DND-41 (cell line): ENCODE data around the gene OR51L1.

Experiments
- ATAC-seq: fragments of 200-7000 bp; cut with Tn5 transposase; 3 replicates; pipeline ENCODE4 v1.9.1; 2021; ENCODE audit warnings: low read depth; ENCODE audit not compliant: insufficient read depth
- DNase-seq: peaks from one replicate; pipeline ENCODE4 v3.0.0-alpha.2; 2020
- H2AFZ ChIP-seq: 2 replicates; pipeline ENCODE4 v1.6.0; 2012; ENCODE audit warnings: low read depth, low read length
- H3K27ac ChIP-seq: 2 replicates; pipeline ENCODE4 v1.5.1; 2012; ENCODE audit warnings: low read length, inconsistent platforms
- H3K27me3 ChIP-seq: fragments of 200-600 bp; sonication (generic); 2 replicates; pipeline ENCODE4 v1.6.0; 2012; ENCODE audit warnings: low read length, mild to moderate bottlenecking, inconsistent platforms; ENCODE audit not compliant: insufficient read depth, poor library complexity
- H3K36me3 ChIP-seq: 2 replicates; pipeline ENCODE4 v1.5.1; 2012; ENCODE audit warnings: low read length, inconsistent platforms; ENCODE audit not compliant: insufficient read depth
- H3K4me1 ChIP-seq: 2 replicates; pipeline ENCODE4 v1.5.1; 2012; ENCODE audit warnings: mild to moderate bottlenecking, low read length; ENCODE audit not compliant: insufficient read depth
- H3K4me2 ChIP-seq: 2 replicates; pipeline ENCODE4 v1.6.0; 2012; ENCODE audit warnings: mild to moderate bottlenecking, moderate library complexity, low read length, inconsistent platforms; ENCODE audit not compliant: insufficient read depth
- H3K4me3 ChIP-seq, 2 experiments: fragments of 200-600 bp in 1 of 2; shearing (Covaris generic) in 1 of 2; 2 replicates each; pipeline ENCODE4 v1.5.1; 2012 to 2016; ENCODE audit warnings: inconsistent platforms in 2 of 2, low read length in 2 of 2, mild to moderate bottlenecking in 2 of 2, low read depth in 1 of 2, moderate library complexity in 1 of 2
- H3K79me2 ChIP-seq: 2 replicates; pipeline ENCODE4 v1.6.0; 2012; ENCODE audit warnings: low read length, inconsistent platforms; ENCODE audit not compliant: insufficient read depth
- H3K9ac ChIP-seq: 2 replicates; pipeline ENCODE4 v1.6.0; 2012; ENCODE audit warnings: low read depth, mild to moderate bottlenecking, inconsistent platforms, low read length, moderate library complexity
- H3K9me3 ChIP-seq: 2 replicates; pipeline ENCODE4 v1.5.1; 2012; ENCODE audit warnings: low read length, moderate library complexity, mild to moderate bottlenecking, inconsistent platforms; ENCODE audit not compliant: insufficient read depth, severe bottlenecking
- H4K20me1 ChIP-seq: 2 replicates; pipeline ENCODE4 v1.6.0; 2012; ENCODE audit warnings: low read length; ENCODE audit not compliant: insufficient read depth
- EZH2 ChIP-seq: IDR thresholded peaks from 3 replicates; pipeline ENCODE4 v1.6.1; 2012; ENCODE audit warnings: borderline replicate concordance, low read depth, mild to moderate bottlenecking, moderate library complexity, low read length, inconsistent platforms; ENCODE audit not compliant: severe bottlenecking
- TF ChIP-seq, protein P1 (sequence below): IDR thresholded peaks from 2 replicates; pipeline ENCODE4 v1.5.1; 2012; ENCODE audit warnings: borderline replicate concordance, low read length, moderate library complexity, mild to moderate bottlenecking; ENCODE audit not compliant: poor library complexity, severe bottlenecking; ENCODE audit errors: extremely low read depth

The OR51L1 gene

DNA sequence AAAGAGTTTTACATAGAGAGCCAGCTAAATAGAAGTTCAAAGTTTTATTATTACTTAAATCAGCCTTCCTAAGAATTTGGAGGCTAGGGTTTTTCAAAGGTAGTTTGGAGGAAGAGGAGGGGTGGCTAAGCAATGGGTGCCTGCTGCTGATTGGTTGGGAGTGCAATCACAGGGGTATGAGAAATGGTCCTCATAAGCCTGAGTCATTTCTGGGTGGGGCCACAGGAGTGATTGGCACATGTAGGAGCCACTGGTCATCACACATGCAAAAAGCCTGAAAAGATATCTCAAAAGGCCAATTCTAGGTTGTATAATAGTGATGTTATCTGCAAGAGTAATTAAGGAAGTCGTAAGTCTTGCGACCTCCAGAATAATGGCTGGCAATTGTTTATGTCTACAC is 12.9 kb downstream of the OR51L1 start:
- ATAC-seq (no peak), DNase-seq (no peak)
- H2AFZ ChIP-seq = no peak overlapping the region
- H3K9ac ChIP-seq = no peak overlapping the region
- no peaks in the 10 kb centered on the region for H4K20me1 ChIP-seq
- H3K36me3 ChIP-seq = no peaks in the 10 kb centered on the region
- H3K4me1 ChIP-seq = no peaks in the 10 kb centered on the region
- no peak overlapping the region for H3K27ac ChIP-seq
- H3K27me3 ChIP-seq = no peaks in the 10 kb centered on the region
- no peak overlapping the region for H3K4me3 ChIP-seq
- no peaks in the 10 kb centered on the region for H3K9me3 ChIP-seq
- no peaks in the 10 kb centered on the region for H3K79me2 ChIP-seq
- TF ChIP-seq EZH2 = no peak
- TF ChIP-seq, protein P1, sequence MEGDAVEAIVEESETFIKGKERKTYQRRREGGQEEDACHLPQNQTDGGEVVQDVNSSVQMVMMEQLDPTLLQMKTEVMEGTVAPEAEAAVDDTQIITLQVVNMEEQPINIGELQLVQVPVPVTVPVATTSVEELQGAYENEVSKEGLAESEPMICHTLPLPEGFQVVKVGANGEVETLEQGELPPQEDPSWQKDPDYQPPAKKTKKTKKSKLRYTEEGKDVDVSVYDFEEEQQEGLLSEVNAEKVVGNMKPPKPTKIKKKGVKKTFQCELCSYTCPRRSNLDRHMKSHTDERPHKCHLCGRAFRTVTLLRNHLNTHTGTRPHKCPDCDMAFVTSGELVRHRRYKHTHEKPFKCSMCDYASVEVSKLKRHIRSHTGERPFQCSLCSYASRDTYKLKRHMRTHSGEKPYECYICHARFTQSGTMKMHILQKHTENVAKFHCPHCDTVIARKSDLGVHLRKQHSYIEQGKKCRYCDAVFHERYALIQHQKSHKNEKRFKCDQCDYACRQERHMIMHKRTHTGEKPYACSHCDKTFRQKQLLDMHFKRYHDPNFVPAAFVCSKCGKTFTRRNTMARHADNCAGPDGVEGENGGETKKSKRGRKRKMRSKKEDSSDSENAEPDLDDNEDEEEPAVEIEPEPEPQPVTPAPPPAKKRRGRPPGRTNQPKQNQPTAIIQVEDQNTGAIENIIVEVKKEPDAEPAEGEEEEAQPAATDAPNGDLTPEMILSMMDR = no peak
- no peak overlapping the region for H3K4me2 ChIP-seq

DNA sequence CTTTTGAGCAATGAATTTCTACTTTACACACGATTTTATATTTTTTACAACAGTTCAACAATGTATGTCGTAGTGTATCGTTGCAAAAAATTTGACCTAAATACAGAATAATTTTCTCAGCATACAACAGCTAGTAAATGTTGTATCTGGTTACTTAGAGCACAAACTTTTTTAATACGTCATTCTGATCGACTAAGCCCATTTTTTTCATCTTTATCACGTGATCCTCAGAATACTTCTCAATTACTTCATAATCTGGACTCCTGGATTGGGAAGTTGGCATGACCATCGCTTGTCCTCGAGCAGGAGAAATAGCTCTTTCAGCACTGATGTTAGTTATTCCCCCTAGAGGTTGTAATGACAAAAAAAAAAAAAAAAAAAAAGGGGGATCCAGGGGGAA is 16.6 kb downstream of the OR51L1 start:
- TF ChIP-seq, protein P1 = no peak
- no peak for TF ChIP-seq EZH2
- H3K27ac ChIP-seq = no peak overlapping the region
- H3K27me3 ChIP-seq = no peaks in the 10 kb centered on the region
- no peaks in the 10 kb centered on the region for H3K79me2 ChIP-seq
- no peak overlapping the region for H3K9ac ChIP-seq
- no peak overlapping the region for H3K4me3 ChIP-seq
- no peaks in the 10 kb centered on the region for H3K36me3 ChIP-seq
- ATAC-seq (no peak), DNase-seq (no peak)
- H3K4me1 ChIP-seq = no peaks in the 10 kb centered on the region
- no peaks in the 10 kb centered on the region for H4K20me1 ChIP-seq
- H3K4me2 ChIP-seq = no peak overlapping the region
- H3K9me3 ChIP-seq = no peaks in the 10 kb centered on the region
- no peak overlapping the region for H2AFZ ChIP-seq

DNA sequence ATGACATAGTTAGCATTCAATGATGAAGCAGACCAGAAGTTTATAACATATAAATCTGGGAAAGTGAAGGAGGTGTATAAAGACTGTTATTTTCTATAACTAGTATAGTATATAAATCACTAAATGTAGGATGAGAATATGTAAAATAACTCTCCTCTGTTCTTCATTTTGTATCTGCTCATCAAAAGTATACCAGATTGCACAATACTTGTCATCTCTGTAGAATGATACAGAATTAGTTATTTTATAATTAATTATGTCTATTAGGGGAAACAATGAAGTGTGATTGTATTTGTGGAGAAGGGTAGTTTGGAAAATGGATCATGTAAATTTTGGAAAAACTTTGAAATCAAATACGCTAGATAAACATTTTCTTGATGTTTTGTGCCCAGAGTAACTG is 18.4 kb downstream of the OR51L1 start:
- Histone ChIP-seq H3K27ac (no peak overlapping the region), H3K4me2 (no peak overlapping the region), H3K9me3 (no peaks in the 10 kb centered on the region), H2AFZ (no peak overlapping the region), H3K27me3 (no peaks in the 10 kb centered on the region), H4K20me1 (no peaks in the 10 kb centered on the region), H3K79me2 (no peaks in the 10 kb centered on the region), H3K9ac (no peak overlapping the region), H3K36me3 (no peaks in the 10 kb centered on the region), H3K4me1 (no peaks in the 10 kb centered on the region), H3K4me3 (no peak overlapping the region)
- no peak for TF ChIP-seq EZH2
- TF ChIP-seq, protein P1 = no peak
- ATAC-seq = no peak
- DNase-seq = no peak

DNA sequence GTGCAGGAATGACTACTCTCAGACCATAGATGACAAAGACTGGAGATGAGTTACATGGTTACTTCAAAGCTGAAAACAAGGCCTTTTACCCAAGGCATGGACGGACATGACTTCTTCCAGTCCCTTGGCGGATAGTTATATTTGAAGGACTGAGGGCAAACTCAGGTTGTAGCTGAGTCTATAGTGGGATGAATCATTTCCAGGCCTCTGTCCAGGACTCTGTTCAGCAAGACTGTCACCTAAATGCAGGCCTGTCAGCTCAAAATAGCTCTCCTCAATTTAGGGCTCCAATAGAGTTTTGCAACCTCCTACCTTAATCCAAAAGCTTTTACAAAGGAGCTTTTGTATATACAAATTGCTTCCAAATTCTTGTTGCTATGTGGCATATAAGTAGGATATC is 27.3 kb downstream of the OR51L1 start:
- no peak overlapping the region for H2AFZ ChIP-seq
- H3K79me2 ChIP-seq = no peaks in the 10 kb centered on the region
- no peak overlapping the region for H3K4me3 ChIP-seq
- TF ChIP-seq, protein P1 = no peak
- TF ChIP-seq EZH2 = no peak
- H3K36me3 ChIP-seq = no peaks in the 10 kb centered on the region
- H4K20me1 ChIP-seq = no peaks in the 10 kb centered on the region
- H3K9ac ChIP-seq = no peak overlapping the region
- no peak overlapping the region for H3K4me2 ChIP-seq
- peaks cover 12% of the 10 kb centered on the region for H3K9me3 ChIP-seq
- ATAC-seq (no peak), DNase-seq (no peak)
- H3K27me3 ChIP-seq = no peaks in the 10 kb centered on the region
- H3K4me1 ChIP-seq = no peaks in the 10 kb centered on the region
- H3K27ac ChIP-seq = no peak overlapping the region
